ENCODE measurements around the gene SLC24A3.

The SLC24A3 gene

DNA sequence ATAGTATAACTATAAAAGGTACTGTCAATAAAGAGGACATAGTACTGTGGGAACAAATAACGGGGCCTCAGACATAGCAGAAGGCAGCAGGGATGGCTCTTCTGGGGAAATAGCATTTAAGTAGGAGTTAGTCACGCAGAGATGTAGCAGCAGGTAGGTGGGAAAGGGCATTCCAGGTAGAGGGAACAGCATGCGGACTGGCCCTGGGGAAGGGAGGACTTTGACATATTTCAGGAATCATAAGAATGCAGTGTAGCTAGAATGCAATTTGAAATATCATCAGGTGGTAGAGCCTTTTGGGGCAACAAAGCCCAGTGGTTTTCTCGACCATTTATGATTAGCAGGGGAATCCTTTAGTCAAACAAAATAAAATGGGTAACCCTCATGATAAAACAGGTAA lies 191.1 kb downstream of the SLC24A3 start:
- no peak overlapping the region for H3K9ac ChIP-seq (ENCODE audit: low read depth, low read length)

DNA sequence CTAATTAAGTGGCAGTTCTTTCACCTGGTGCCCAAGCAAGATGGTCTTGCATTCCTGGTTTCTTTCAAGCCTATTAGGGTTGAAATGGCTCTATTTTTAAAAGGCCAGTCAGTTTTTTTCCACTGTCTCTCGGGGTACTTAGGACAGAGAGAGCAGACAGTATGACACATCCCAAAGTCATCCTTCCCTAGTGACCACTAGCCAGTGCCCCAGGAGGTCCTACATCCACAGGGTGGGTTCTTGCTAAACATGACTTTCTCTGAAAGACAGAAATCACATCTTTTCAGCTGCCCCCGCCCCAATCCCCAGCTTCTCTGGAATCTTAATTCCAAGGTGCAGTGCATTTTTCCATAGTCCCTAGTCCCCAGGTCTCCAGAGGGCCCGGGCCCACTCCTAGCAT lies 192.4 kb downstream of the SLC24A3 start:
- no peaks in the 10 kb centered on the region for H3K36me3 ChIP-seq (ENCODE audit: insufficient read depth, low read length)
- no peak overlapping the region for H3K9ac ChIP-seq (ENCODE audit: low read depth, low read length)
- no peak overlapping the region for H3K4me3 ChIP-seq (ENCODE audit: low read length)

More for the DNA sequence above, 191.1 kb downstream of the SLC24A3 start:
- Histone ChIP-seq H3K27me3 (ENCODE audit: control insufficient read depth, insufficient read depth, low read length) (no peaks in the 10 kb centered on the region), H3K9me3 (replicated peaks; ENCODE audit: low read length) (no peaks in the 10 kb centered on the region), H3K36me3 (ENCODE audit: insufficient read depth, low read length) (no peaks in the 10 kb centered on the region), H3K4me1 (ENCODE audit: control insufficient read depth, insufficient read depth, low read length) (no peaks in the 10 kb centered on the region), H3K4me3 (ENCODE audit: low read length) (no peak overlapping the region), H3K4me2 (ENCODE audit: low read length) (no peak overlapping the region)

DNA sequence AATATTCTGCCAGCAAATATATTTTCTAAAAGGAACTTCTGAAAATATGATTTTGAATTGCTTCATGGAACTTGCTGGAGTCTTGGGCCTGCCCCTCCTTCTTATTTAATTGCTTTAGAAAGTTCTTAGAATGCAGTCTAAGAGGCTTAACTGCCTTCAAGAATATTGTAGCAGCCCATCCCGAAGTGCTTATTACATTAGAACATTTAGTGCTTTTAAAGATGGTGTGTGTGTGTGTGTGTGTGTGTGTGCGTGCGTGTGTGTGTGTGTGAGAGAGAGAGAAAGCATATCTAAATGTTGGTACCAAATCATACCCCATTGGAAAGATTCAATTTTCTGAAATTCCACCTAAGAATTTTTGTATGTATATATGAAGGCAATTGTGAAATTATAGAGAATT lies 193.5 kb downstream of the SLC24A3 start:
- H3K36me3 ChIP-seq (ENCODE audit: insufficient read depth, low read length): no peaks in the 10 kb centered on the region
- H3K4me2 ChIP-seq (ENCODE audit: low read length): no peak overlapping the region
- H3K9ac ChIP-seq (ENCODE audit: low read depth, low read length): no peak overlapping the region
- no peak overlapping the region for H3K4me3 ChIP-seq (ENCODE audit: low read length)
- no peaks in the 10 kb centered on the region for H3K27me3 ChIP-seq (ENCODE audit: control insufficient read depth, insufficient read depth, low read length)
- no peaks in the 10 kb centered on the region for H3K9me3 ChIP-seq (replicated peaks; ENCODE audit: low read length)
- no peaks in the 10 kb centered on the region for H3K4me1 ChIP-seq (ENCODE audit: control insufficient read depth, insufficient read depth, low read length)

More for the DNA sequence above, 192.4 kb downstream of the SLC24A3 start:
- H3K4me1 ChIP-seq (ENCODE audit: control insufficient read depth, insufficient read depth, low read length): no peaks in the 10 kb centered on the region
- H3K9me3 ChIP-seq (replicated peaks; ENCODE audit: low read length): no peaks in the 10 kb centered on the region
- no peak overlapping the region for H3K4me2 ChIP-seq (ENCODE audit: low read length)
- H3K27me3 ChIP-seq (ENCODE audit: control insufficient read depth, insufficient read depth, low read length): no peaks in the 10 kb centered on the region

DNA sequence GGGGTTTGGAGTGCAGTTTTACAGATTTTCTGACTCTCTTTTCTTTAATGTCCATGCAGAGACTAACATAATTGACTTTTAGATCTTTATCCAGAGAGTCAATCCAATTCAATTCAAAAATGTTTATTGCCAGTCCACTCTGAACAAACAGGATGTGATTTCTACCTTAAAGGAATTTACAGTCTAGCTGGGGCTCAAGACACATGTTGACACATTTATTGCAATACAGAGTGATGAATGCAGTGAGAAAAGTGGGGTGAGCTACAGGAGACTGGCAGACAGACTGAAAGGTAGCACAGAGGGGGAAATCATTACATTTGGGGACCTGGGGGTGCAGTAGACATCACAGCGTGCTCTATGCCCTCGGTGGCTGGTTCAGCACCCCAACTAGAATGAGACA lies 193.9 kb downstream of the SLC24A3 start:
- no peak overlapping the region for H3K9ac ChIP-seq (ENCODE audit: low read depth, low read length)
- no peaks in the 10 kb centered on the region for H3K27me3 ChIP-seq (ENCODE audit: control insufficient read depth, insufficient read depth, low read length)
- no peaks in the 10 kb centered on the region for H3K9me3 ChIP-seq (replicated peaks; ENCODE audit: low read length)
- no peaks in the 10 kb centered on the region for H3K4me1 ChIP-seq (ENCODE audit: control insufficient read depth, insufficient read depth, low read length)
- no peak overlapping the region for H3K4me2 ChIP-seq (ENCODE audit: low read length)
- no peak overlapping the region for H3K4me3 ChIP-seq (ENCODE audit: low read length)
- H3K36me3 ChIP-seq (ENCODE audit: insufficient read depth, low read length): no peaks in the 10 kb centered on the region

GRCh38 chr20:19407196-19407595 lies 194.8 kb downstream of the SLC24A3 start:
- Histone ChIP-seq H3K36me3 (ENCODE audit: insufficient read depth, low read length) (no peaks in the 10 kb centered on the region), H3K4me1 (ENCODE audit: control insufficient read depth, insufficient read depth, low read length) (no peaks in the 10 kb centered on the region)

DNA sequence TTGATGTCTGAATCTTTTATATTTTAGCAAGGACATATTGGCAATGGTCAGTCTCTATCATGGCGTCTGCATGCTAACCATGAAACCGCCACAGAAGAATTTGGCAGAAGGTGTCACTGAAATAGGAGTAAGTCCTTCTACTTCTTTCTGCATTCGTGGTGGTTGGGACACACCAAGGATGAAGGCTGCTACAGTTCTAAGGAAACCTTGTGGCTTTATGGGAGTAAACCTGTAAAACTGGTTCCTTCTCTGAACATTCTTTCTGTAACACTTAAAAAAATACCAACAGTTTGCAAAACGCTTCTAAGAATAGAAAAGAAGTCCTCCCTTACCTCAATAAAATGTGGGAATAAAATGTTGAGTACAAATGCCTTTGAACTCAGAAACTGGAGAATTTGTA lies 195.3 kb downstream of the SLC24A3 start:
- H3K4me3 ChIP-seq (ENCODE audit: low read length): no peak overlapping the region
- no peaks in the 10 kb centered on the region for H3K27me3 ChIP-seq (ENCODE audit: control insufficient read depth, insufficient read depth, low read length)
- no peaks in the 10 kb centered on the region for H3K4me1 ChIP-seq (ENCODE audit: control insufficient read depth, insufficient read depth, low read length)

More at GRCh38 chr20:19407196-19407595, 194.8 kb downstream of the SLC24A3 start:
- H3K27me3 ChIP-seq (ENCODE audit: control insufficient read depth, insufficient read depth, low read length): no peaks in the 10 kb centered on the region
- H3K4me2 ChIP-seq (ENCODE audit: low read length): no peak overlapping the region
- no peaks in the 10 kb centered on the region for H3K9me3 ChIP-seq (replicated peaks; ENCODE audit: low read length)
- H3K4me3 ChIP-seq (ENCODE audit: low read length): no peak overlapping the region
- H3K9ac ChIP-seq (ENCODE audit: low read depth, low read length): no peak overlapping the region

GRCh38 chr20:19408971-19409370 lies 196.5 kb downstream of the SLC24A3 start:
- Histone ChIP-seq H3K36me3 (ENCODE audit: insufficient read depth, low read length) (no peaks in the 10 kb centered on the region), H3K4me2 (ENCODE audit: low read length) (no peak overlapping the region), H3K4me3 (ENCODE audit: low read length) (no peak overlapping the region), H3K9me3 (replicated peaks; ENCODE audit: low read length) (no peaks in the 10 kb centered on the region), H3K4me1 (ENCODE audit: control insufficient read depth, insufficient read depth, low read length) (no peaks in the 10 kb centered on the region), H3K9ac (ENCODE audit: low read depth, low read length) (no peak overlapping the region), H3K27me3 (ENCODE audit: control insufficient read depth, insufficient read depth, low read length) (no peaks in the 10 kb centered on the region)

More for the DNA sequence above, 195.3 kb downstream of the SLC24A3 start:
- no peaks in the 10 kb centered on the region for H3K9me3 ChIP-seq (replicated peaks; ENCODE audit: low read length)
- no peaks in the 10 kb centered on the region for H3K36me3 ChIP-seq (ENCODE audit: insufficient read depth, low read length)
- no peak overlapping the region for H3K4me2 ChIP-seq (ENCODE audit: low read length)
- no peak overlapping the region for H3K9ac ChIP-seq (ENCODE audit: low read depth, low read length)

- Histone ChIP-seq H3K4me2 (ENCODE audit: low read length) (no peak overlapping the region), H3K27me3 (ENCODE audit: control insufficient read depth, insufficient read depth, low read length) (no peaks in the 10 kb centered on the region), H3K9me3 (replicated peaks; ENCODE audit: low read length) (no peaks in the 10 kb centered on the region), H3K4me1 (ENCODE audit: control insufficient read depth, insufficient read depth, low read length) (no peaks in the 10 kb centered on the region), H3K36me3 (ENCODE audit: insufficient read depth, low read length) (no peaks in the 10 kb centered on the region), H3K4me3 (ENCODE audit: low read length) (no peak overlapping the region), H3K9ac (ENCODE audit: low read depth, low read length) (no peak overlapping the region)
Observed at GRCh38 chr20:19411811-19412210, 199.4 kb downstream of the SLC24A3 start.

DNA sequence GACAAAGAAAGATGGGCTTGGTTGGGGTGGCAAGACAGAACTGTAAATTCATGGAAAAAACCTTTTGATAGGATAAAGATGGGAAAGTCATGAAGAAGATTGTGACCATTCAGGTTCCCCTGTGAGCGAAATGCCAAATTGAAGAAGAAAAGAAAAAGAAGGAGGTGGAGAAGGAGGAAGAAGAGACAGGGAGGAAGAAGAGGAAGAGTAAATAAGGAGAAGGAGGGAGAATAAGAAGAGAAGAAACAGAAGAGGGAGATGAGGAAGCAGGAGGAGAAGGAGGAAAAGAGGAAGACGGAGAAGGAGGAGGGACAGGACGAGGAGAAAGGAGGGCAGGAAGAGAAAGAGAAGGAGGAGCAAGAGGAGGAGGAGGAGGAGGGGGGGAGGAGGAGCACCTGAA lies 199.8 kb downstream of the SLC24A3 start:
- Histone ChIP-seq H3K4me2 (ENCODE audit: low read length) (no peak overlapping the region), H3K36me3 (ENCODE audit: insufficient read depth, low read length) (no peaks in the 10 kb centered on the region), H3K4me1 (ENCODE audit: control insufficient read depth, insufficient read depth, low read length) (no peaks in the 10 kb centered on the region), H3K4me3 (ENCODE audit: low read length) (no peak overlapping the region), H3K9ac (ENCODE audit: low read depth, low read length) (no peak overlapping the region), H3K9me3 (replicated peaks; ENCODE audit: low read length) (no peaks in the 10 kb centered on the region), H3K27me3 (ENCODE audit: control insufficient read depth, insufficient read depth, low read length) (no peaks in the 10 kb centered on the region)

DNA sequence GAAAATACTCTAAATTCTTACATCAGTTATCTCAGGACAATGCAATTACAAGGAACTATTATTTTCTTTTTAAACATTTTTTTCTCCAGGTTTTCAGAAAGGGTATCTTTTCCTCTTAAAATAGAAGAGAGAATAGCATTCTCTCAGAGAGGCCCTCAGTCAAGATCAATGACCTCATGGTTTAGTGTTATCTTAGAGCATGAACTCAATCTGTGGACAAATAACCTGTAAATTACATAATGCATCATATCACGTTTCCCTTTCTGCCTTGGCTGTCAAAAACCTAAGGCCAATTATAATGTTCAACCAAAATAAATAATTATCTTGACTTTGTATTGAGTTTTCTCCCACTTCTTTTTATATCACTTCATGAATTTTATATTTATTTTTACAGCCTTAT lies 202.2 kb downstream of the SLC24A3 start:
- no peaks in the 10 kb centered on the region for H3K9me3 ChIP-seq (replicated peaks; ENCODE audit: low read length)
- H3K4me1 ChIP-seq (ENCODE audit: control insufficient read depth, insufficient read depth, low read length): no peaks in the 10 kb centered on the region
- no peak overlapping the region for H3K9ac ChIP-seq (ENCODE audit: low read depth, low read length)
- H3K4me2 ChIP-seq (ENCODE audit: low read length): no peak overlapping the region
- H3K4me3 ChIP-seq (ENCODE audit: low read length): no peak overlapping the region
- no peaks in the 10 kb centered on the region for H3K36me3 ChIP-seq (ENCODE audit: insufficient read depth, low read length)
- no peaks in the 10 kb centered on the region for H3K27me3 ChIP-seq (ENCODE audit: control insufficient read depth, insufficient read depth, low read length)

DNA sequence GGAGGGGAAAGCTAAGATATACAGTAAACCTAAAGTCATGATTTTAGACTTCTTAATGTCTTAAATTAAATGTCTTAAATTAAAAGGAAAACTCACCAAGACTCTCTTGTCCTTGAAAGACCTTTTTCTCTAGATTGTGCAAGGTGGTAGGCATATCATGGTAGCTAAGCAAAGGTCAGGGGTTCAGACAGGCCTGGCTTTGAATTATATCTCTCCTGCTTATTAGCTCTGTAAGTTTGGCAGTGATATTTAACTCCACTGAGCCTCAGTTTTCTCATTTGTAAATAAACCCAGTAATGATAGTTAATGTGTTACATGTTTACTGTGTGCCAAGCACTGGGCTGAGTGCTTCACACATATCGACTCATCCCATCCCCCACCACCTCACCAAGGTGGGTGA lies 203.3 kb downstream of the SLC24A3 start:
- H3K36me3 ChIP-seq (ENCODE audit: insufficient read depth, low read length): no peaks in the 10 kb centered on the region
- no peak overlapping the region for H3K4me2 ChIP-seq (ENCODE audit: low read length)
- no peak overlapping the region for H3K9ac ChIP-seq (ENCODE audit: low read depth, low read length)
- H3K4me3 ChIP-seq (ENCODE audit: low read length): no peak overlapping the region
- H3K9me3 ChIP-seq (replicated peaks; ENCODE audit: low read length): no peaks in the 10 kb centered on the region
- H3K4me1 ChIP-seq (ENCODE audit: control insufficient read depth, insufficient read depth, low read length): no peaks in the 10 kb centered on the region
- no peaks in the 10 kb centered on the region for H3K27me3 ChIP-seq (ENCODE audit: control insufficient read depth, insufficient read depth, low read length)

GRCh38 chr20:19416627-19417026 lies 204.2 kb downstream of the SLC24A3 start:
- H3K4me1 ChIP-seq (ENCODE audit: control insufficient read depth, insufficient read depth, low read length): no peaks in the 10 kb centered on the region

More at GRCh38 chr20:19416627-19417026, 204.2 kb downstream of the SLC24A3 start:
- Histone ChIP-seq H3K9me3 (replicated peaks; ENCODE audit: low read length) (no peaks in the 10 kb centered on the region), H3K36me3 (ENCODE audit: insufficient read depth, low read length) (no peaks in the 10 kb centered on the region), H3K27me3 (ENCODE audit: control insufficient read depth, insufficient read depth, low read length) (no peaks in the 10 kb centered on the region), H3K4me2 (ENCODE audit: low read length) (no peak overlapping the region), H3K4me3 (ENCODE audit: low read length) (no peak overlapping the region), H3K9ac (ENCODE audit: low read depth, low read length) (no peak overlapping the region)
